Thyroid gland (tissue), 4 donors: ENCODE data around the gene OR2T2. TPM values are rescaled to one million over a fixed set of nuclear protein-coding genes. Genes with fewer than 3 reads are reported as not detected.
"Not testable (repeated sequence)": the region's sequence is repeated elsewhere in the genome, so short reads cannot be mapped to it uniquely, and the experiment has no call there.

Experiments
- DNase-seq, 2 donors: peaks; one replicate each; pipeline ENCODE4 v3.0.0-alpha.2; 2019
- H3K27ac ChIP-seq, 3 donors: fragments of 200-600 bp; sonication (generic); 1 replicate in 2 of 3; 2 replicates in 1 of 3; pipeline ENCODE4 v1.5.1; 2016 to 2019; ENCODE audit warnings: mild to moderate bottlenecking in 1 of 3, moderate library complexity in 1 of 3
- H3K27me3 ChIP-seq: fragments of 200-600 bp; sonication (generic); one replicate; pipeline ENCODE4 v1.5.1; 2019
- H3K36me3 ChIP-seq, 2 donors: fragments of 200-600 bp; sonication (generic); one replicate each; pipeline ENCODE4 v1.5.1; 2016 to 2019
- H3K4me1 ChIP-seq, 2 donors: fragments of 200-600 bp; sonication (generic); one replicate each; pipeline ENCODE4 v1.5.1; 2017 to 2019
- H3K4me3 ChIP-seq, 3 donors: fragments of 200-600 bp; sonication (generic); replicated peaks in 1 of 3; 1 replicate in 2 of 3; 2 replicates in 1 of 3; pipeline ENCODE4 v1.5.1; 2016; ENCODE audit warnings: mild to moderate bottlenecking in 1 of 3
- H3K9me3 ChIP-seq: fragments of 200-600 bp; sonication (generic); one replicate; pipeline ENCODE4 v1.5.1; 2017
- CTCF ChIP-seq, 6 experiments: fragments of 200-600 bp in 3 of 6; fragments of 450-650 bp in 3 of 6; sonication (generic) in 3 of 6; IDR thresholded peaks; one replicate each; pipeline ENCODE4 v1.5.1; 2016 to 2019; ENCODE audit warnings: antibody characterized with exemption in 6 of 6, mild to moderate bottlenecking in 2 of 6, inconsistent platforms in 1 of 6, moderate library complexity in 1 of 6
- POLR2A ChIP-seq, 2 donors: fragments of 450-650 bp; IDR thresholded peaks; one replicate each; pipeline ENCODE4 v1.6.1; 2017; ENCODE audit warnings: antibody characterized with exemption in 2 of 2, mild to moderate bottlenecking in 2 of 2, moderate library complexity in 1 of 2
- WGBS, 2 donors: methylation state at CpG; one replicate each; pipeline ENCODE4 v1.1.5; 2017; 5-methylcytosine and 5-hydroxymethylcytosine counted together
- intact Hi-C: fragments of 100-400 bp; cut with DNase I; formaldehyde crosslinking; loops from one replicate; pipeline ENCODE4 v1.15.1; 2023
- total RNA-seq, 4 donors: library from RNA; depleted of rRNA; stranded (reverse); fragments of >200 nt; gene quantifications; one replicate each; pipeline ENCODE4 v1.2.3, GENCODE V29; 2016

OR2T2 gene
- total RNA-seq, 4 donors from 2014 or later, result not detected

GRCh38 chr1:248471154-248471553 lies 25.7 kb downstream of the OR2T2 start:
- WGBS, 2 donors, result 79 to 90% methylated on average over 4 of the region's 4 CpGs
- no peaks in the 10 kb centered on the region for H3K36me3 ChIP-seq
- H3K27me3 ChIP-seq, result no peaks in the 10 kb centered on the region
- TF ChIP-seq POLR2A (IDR thresholded peaks at IDR 0.05), result no peak
- TF ChIP-seq CTCF (IDR thresholded peaks at IDR 0.05), result no peak
- no peak for DNase-seq
- no peak overlapping the region for H3K4me3 ChIP-seq
- H3K9me3 ChIP-seq, result no peaks in the 10 kb centered on the region
- intact Hi-C loops, result no loop called here
- H3K4me1 ChIP-seq, result no peaks in the 10 kb centered on the region
- H3K27ac ChIP-seq, result no peak overlapping the region

GRCh38 chr1:248472111-248472510 lies 26.7 kb downstream of the OR2T2 start:
- H3K27me3 ChIP-seq, H3K36me3 ChIP-seq, H3K4me1 ChIP-seq, H3K9me3 ChIP-seq, H3K4me3 ChIP-seq, DNase-seq, H3K27ac ChIP-seq, intact Hi-C loops: not testable (repeated sequence)
- WGBS, 2 donors, result 53 to 61% methylated on average over 2 of the region's 2 CpGs

- H3K36me3 ChIP-seq, H3K4me1 ChIP-seq, intact Hi-C loops, H3K27me3 ChIP-seq, H3K27ac ChIP-seq, DNase-seq, H3K9me3 ChIP-seq, H3K4me3 ChIP-seq: not testable (repeated sequence)
- WGBS, 2 donors, result 84 to 88% methylated on average over 1 to 2 of the region's 2 CpGs
Observed at GRCh38 chr1:248473051-248473450, 27.6 kb downstream of the OR2T2 start, which contains the start of gene OR2T3. OR2T3 (plus strand) TSS chr1:248473351; CDS start chr1:248473351, 0 bp downstream.

GRCh38 chr1:248475660-248476059 lies 30.2 kb downstream of the OR2T2 start:
- H3K27ac ChIP-seq, DNase-seq, H3K27me3 ChIP-seq, H3K36me3 ChIP-seq, H3K9me3 ChIP-seq, H3K4me1 ChIP-seq, H3K4me3 ChIP-seq, intact Hi-C loops: not testable (repeated sequence)
- no CpG with 5 or more reads among the region's 1 CpG for WGBS, 2 donors

- H3K36me3 ChIP-seq, DNase-seq, H3K27me3 ChIP-seq, intact Hi-C loops, H3K4me3 ChIP-seq, H3K9me3 ChIP-seq, H3K27ac ChIP-seq, H3K4me1 ChIP-seq: not testable (repeated sequence)
- 64 to 68% methylated on average over 13 of the region's 13 CpGs for WGBS, 2 donors
Observed at GRCh38 chr1:248481686-248482579, 36.5 kb downstream of the OR2T2 start.

GRCh38 chr1:248488289-248488688 lies 42.9 kb downstream of the OR2T2 start, which contains the start of gene OR2T5:
OR2T5 (plus strand) TSS chr1:248488589; CDS start chr1:248488589, 0 bp downstream.
- H3K27ac ChIP-seq, H3K36me3 ChIP-seq, H3K4me1 ChIP-seq, intact Hi-C loops, H3K9me3 ChIP-seq, H3K27me3 ChIP-seq, DNase-seq, H3K4me3 ChIP-seq: not testable (repeated sequence)
- WGBS, 2 donors, result 95% methylated on average over 4 of the region's 6 CpGs; no CpG with 5 or more reads in 1 of the 2 donors

- H3K4me3 ChIP-seq, H3K4me1 ChIP-seq, H3K27ac ChIP-seq, H3K27me3 ChIP-seq, DNase-seq, intact Hi-C loops, H3K9me3 ChIP-seq, H3K36me3 ChIP-seq: not testable (repeated sequence)
- WGBS, 2 donors, result no CpG with 5 or more reads among the region's 5 CpGs
Observed at GRCh38 chr1:248496661-248497060, 51.2 kb downstream of the OR2T2 start.

- WGBS, 2 donors, result 85 to 86% methylated on average over 1 of the region's 2 CpGs
- H3K4me3 ChIP-seq, H3K36me3 ChIP-seq, H3K27me3 ChIP-seq, H3K4me1 ChIP-seq, intact Hi-C loops, H3K27ac ChIP-seq, DNase-seq, H3K9me3 ChIP-seq: not testable (repeated sequence)
Observed at GRCh38 chr1:248500305-248501035, 55.0 kb downstream of the OR2T2 start.

Other genes starting within 250 kb of the OR2T2 start
- not detected for gene OR2M3, start 248.4 kb upstream of the OR2T2 start, total RNA-seq
- gene OR2M4, start 214.2 kb upstream of the OR2T2 start, total RNA-seq, result not detected
- gene OR2T33, start 167.7 kb upstream of the OR2T2 start, total RNA-seq, result 1 to 10 TPM in 2 of 4 donors, under 1 TPM in 1, not detected in 1; 0.75 to 1.8 (median 1.4) TPM
- gene OR2T12, start 142.2 kb upstream of the OR2T2 start, total RNA-seq, result not detected
- gene OR2M7, start 121.1 kb upstream of the OR2T2 start, total RNA-seq, result not detected
- not detected for gene OR14C36, start 96.9 kb upstream of the OR2T2 start, total RNA-seq
- not detected for gene OR2T4, start 84.0 kb upstream of the OR2T2 start, total RNA-seq
- gene OR2T6, start 69.9 kb upstream of the OR2T2 start, total RNA-seq, result not detected
- gene OR2T1, start 42.6 kb upstream of the OR2T2 start, total RNA-seq, result not detected
- gene OR2T3, start 27.7 kb downstream of the OR2T2 start, total RNA-seq, result not detected
- not detected for gene OR2T5, start 43.0 kb downstream of the OR2T2 start, total RNA-seq
- gene OR2G6, start 62.4 kb downstream of the OR2T2 start, total RNA-seq, result not detected
- not detected for gene OR2T29, start 117.1 kb downstream of the OR2T2 start, total RNA-seq
- gene OR2T34, start 129.1 kb downstream of the OR2T2 start, total RNA-seq, result not detected
- not detected for gene OR2T10, start 152.1 kb downstream of the OR2T2 start, total RNA-seq
- gene OR2T11, start 189.5 kb downstream of the OR2T2 start, total RNA-seq, result not detected
- gene OR2T35, start 199.6 kb downstream of the OR2T2 start, total RNA-seq, result not detected
- gene OR2T27, start 209.9 kb downstream of the OR2T2 start, total RNA-seq, result not detected